ENCODE data around the gene KCP. TPM values are rescaled to one million over a fixed set of nuclear protein-coding genes. Genes with fewer than 3 reads are reported as not detected.
A peak's percentile ranks its signal among the peaks of the same experiment; 100 is the strongest.

The KCP gene
- total and polyA plus RNA-seq, 9 donors = 0.05 to 1.8 (median 0.20) TPM; not detected in 4

DNA sequence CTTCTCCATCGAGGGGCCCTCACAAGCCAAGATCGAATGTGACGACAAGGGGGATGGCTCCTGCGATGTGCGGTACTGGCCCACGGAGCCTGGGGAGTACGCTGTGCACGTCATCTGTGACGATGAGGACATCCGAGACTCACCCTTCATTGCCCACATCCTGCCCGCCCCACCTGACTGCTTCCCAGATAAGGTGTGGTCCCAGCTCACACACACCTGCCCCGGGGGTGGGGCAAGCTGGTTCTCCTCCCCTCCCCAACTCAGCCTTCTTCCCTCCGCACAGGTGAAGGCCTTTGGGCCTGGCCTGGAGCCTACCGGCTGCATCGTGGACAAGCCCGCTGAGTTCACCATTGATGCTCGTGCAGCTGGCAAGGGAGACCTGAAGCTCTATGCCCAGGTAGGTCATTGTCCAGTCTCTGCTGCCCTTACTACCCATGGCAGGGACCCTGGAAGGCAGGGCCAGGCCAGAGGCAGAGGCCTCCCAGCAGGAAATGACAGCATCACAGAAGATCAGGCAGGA is 69.3 kb downstream of the KCP start:
- H3K9me3 ChIP-seq = no peaks in the 10 kb centered on the region
- H3K4me3 ChIP-seq = no peak overlapping the region
- no peaks in the 10 kb centered on the region for H3K27me3 ChIP-seq
- no peak overlapping the region for H3K27ac ChIP-seq
- WGBS, 3 donors = 88 to 89% (median 88%) methylated on average over 17 of the region's 17 CpGs
- no peaks in the 10 kb centered on the region for H3K4me1 ChIP-seq (ENCODE audit: insufficient read depth)
- peak in 1 of 5 donors; percentile 19 for DNase-seq
- TF ChIP-seq POLR2A (IDR thresholded peaks at IDR 0.05) (no peak), CTCF (IDR thresholded peaks at IDR 0.05) (no peak), EP300 (IDR thresholded peaks at IDR 0.05) (no peak)
- intact Hi-C loops (cut with DNase I) = no loop called here
- H3K36me3 ChIP-seq = no peaks in the 10 kb centered on the region

DNA sequence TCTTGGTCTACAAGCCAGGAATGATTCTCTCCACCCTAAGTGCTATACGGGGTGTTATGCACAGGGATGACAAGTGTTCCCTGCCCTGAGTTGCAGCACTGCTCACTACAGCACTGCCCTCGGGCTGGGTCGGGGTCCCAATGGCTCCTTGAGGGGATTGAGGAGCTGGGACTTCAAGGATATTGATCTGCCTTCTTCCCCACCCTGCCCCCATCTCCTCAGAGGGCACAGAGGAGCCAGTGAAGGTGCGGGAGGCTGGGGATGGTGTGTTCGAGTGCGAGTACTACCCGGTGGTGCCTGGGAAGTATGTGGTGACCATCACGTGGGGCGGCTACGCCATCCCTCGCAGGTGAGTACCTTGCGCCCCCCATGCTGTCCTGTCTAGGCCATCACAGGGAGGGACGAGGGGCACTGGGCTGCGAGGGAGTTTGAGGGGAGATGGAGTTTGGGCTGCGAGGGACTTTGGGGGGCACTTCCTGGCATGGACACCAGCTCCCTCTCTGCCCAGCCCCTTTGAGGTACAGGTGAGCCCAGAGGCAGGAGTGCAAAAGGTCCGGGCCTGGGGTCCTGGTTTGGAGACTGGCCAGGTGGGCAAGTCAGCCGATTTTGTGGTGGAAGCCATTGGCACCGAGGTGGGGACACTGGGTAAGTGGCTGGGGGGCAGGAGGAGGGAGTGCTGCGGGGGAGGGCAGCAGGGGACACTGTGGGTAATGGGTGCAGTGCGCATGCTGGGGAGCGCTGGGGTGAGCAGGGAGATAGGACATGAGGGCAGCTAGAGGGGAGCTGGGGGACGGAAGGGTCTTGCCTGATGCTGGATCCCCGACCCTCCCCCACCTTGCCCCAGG is 70.0 kb downstream of the KCP start:
- WGBS, 3 donors = 90 to 92% (median 91%) methylated on average over 23 of the region's 23 CpGs
- H3K27me3 ChIP-seq = no peaks in the 10 kb centered on the region
- no peak for TF ChIP-seq POLR2A (IDR thresholded peaks at IDR 0.05)
- no peak for TF ChIP-seq CTCF (IDR thresholded peaks at IDR 0.05)
- no peaks in the 10 kb centered on the region for H3K9me3 ChIP-seq
- H3K4me3 ChIP-seq = no peak overlapping the region
- H3K4me1 ChIP-seq (ENCODE audit: insufficient read depth) = no peaks in the 10 kb centered on the region
- H3K36me3 ChIP-seq = no peaks in the 10 kb centered on the region
- H3K27ac ChIP-seq = no peak overlapping the region
- DNase-seq = peak in 2 of 5 donors; percentile 13 to 25
- intact Hi-C loops (cut with DNase I) = no loop called here

- TF ChIP-seq CTCF (IDR thresholded peaks at IDR 0.05) (no peak), POLR2A (IDR thresholded peaks at IDR 0.05) (no peak), EP300 (IDR thresholded peaks at IDR 0.05) (no peak)
- intact Hi-C loops (cut with DNase I) = no loop called here
- no peaks in the 10 kb centered on the region for H3K4me1 ChIP-seq (ENCODE audit: insufficient read depth)
- H3K36me3 ChIP-seq = no peaks in the 10 kb centered on the region
- 83 to 86% (median 83%) methylated on average over 13 of the region's 13 CpGs for WGBS, 3 donors
- H3K27ac ChIP-seq = no peak overlapping the region
- no peak overlapping the region for H3K4me3 ChIP-seq
- H3K27me3 ChIP-seq = no peaks in the 10 kb centered on the region
- no peaks in the 10 kb centered on the region for H3K9me3 ChIP-seq
- peak in 1 of 5 donors; percentile 12 for DNase-seq
Observed at GRCh38 chr7:128839751-128840177, 70.7 kb downstream of the KCP start.

DNA sequence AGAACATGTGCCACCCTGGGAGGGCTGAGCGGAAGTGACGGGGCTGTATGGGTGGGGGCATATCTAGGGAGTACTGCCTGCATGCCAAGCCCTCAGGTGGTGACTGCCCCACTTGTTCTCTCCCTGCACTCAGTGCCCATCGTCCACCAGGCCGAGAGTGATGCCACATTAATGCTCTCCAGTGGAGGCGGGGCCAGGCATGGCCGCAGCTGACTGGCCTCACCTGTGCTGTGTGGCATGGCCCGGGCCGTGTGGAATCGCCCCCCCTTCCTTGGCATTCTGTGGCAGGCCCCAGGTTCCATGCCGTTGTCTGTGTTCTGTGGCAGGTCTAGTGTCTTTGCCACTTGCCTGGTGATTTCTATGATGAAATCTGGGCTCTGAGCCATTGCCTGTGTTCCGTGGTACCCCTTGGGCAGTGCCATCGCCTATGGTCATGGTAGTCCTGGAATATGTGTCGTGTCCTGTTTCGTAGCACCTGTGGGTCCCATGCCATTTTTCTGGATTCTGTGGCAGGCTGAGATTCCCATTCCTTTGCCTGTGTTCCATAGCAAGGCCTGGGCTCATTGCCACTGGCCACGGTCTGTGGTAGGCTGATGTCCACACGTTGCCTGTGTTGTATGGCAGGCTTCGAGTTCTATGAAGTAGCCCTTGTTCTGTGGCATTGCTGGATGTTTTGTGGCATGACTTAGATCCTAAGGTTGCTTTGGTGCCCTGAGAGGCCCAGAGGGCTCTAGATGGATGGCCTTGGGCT is 71.4 kb downstream of the KCP start:
- TF ChIP-seq POLR2A (IDR thresholded peaks at IDR 0.05) = no peak
- no peak for TF ChIP-seq CTCF (IDR thresholded peaks at IDR 0.05)
- TF ChIP-seq EP300 (IDR thresholded peaks at IDR 0.05) = no peak
- Histone ChIP-seq H3K9me3 (no peaks in the 10 kb centered on the region), H3K27ac (no peak overlapping the region), H3K4me1 (ENCODE audit: insufficient read depth) (no peaks in the 10 kb centered on the region), H3K36me3 (no peaks in the 10 kb centered on the region), H3K27me3 (no peaks in the 10 kb centered on the region), H3K4me3 (no peak overlapping the region)
- no peak for DNase-seq
- WGBS, 3 donors = 86 to 90% (median 88%) methylated on average over 17 of the region's 17 CpGs
- intact Hi-C loops (cut with DNase I) = no loop called here

Data from ovary (tissue), 9 donors.